Measurements from ENCODE around the gene SBF1.

Gene SBF1

GRCh38 chr22:50489363-50490243 is 14.8 kb upstream of the SBF1 start:
- Histone ChIP-seq H4K20me1 (ENCODE audit: insufficient read depth) (no peaks in the 10 kb centered on the region), H3K27me3 (ENCODE audit: insufficient read depth, low read depth) (no peaks in the 10 kb centered on the region), H3K4me3 (IDR thresholded peaks at IDR 0.05; ENCODE audit: insufficient read depth, low read depth, low read length) (no peak overlapping the region), H3K27ac (no peak overlapping the region), H2AFZ (ENCODE audit: low read depth) (no peak overlapping the region), H3K4me1 (ENCODE audit: low read depth, poor library complexity, severe bottlenecking) (no peaks in the 10 kb centered on the region), H3K36me3 (ENCODE audit: insufficient read depth) (no peaks in the 10 kb centered on the region), H3K79me2 (ENCODE audit: insufficient read depth, low read depth) (no peaks in the 10 kb centered on the region), H3K9ac (no peak overlapping the region), H3K4me2 (no peak overlapping the region)
- TF ChIP-seq CTCF (conservative IDR thresholded peaks at IDR 0.05; ENCODE audit: low read depth, low read length) = no peak

GRCh38 chr22:50488886-50489285 is 14.1 kb upstream of the SBF1 start:
- Histone ChIP-seq H3K27ac (no peak overlapping the region), H3K27me3 (ENCODE audit: insufficient read depth, low read depth) (no peaks in the 10 kb centered on the region), H3K79me2 (ENCODE audit: insufficient read depth, low read depth) (no peaks in the 10 kb centered on the region), H3K4me2 (no peak overlapping the region), H3K4me3 (IDR thresholded peaks at IDR 0.05; ENCODE audit: insufficient read depth, low read depth, low read length) (no peak overlapping the region), H3K36me3 (ENCODE audit: insufficient read depth) (no peaks in the 10 kb centered on the region), H3K4me1 (ENCODE audit: low read depth, poor library complexity, severe bottlenecking) (no peaks in the 10 kb centered on the region), H3K9ac (no peak overlapping the region), H2AFZ (ENCODE audit: low read depth) (no peak overlapping the region), H4K20me1 (ENCODE audit: insufficient read depth) (no peaks in the 10 kb centered on the region)
- no peak for TF ChIP-seq CTCF (conservative IDR thresholded peaks at IDR 0.05; ENCODE audit: low read depth, low read length)

- no peaks in the 10 kb centered on the region for H3K36me3 ChIP-seq (ENCODE audit: insufficient read depth)
- H3K4me2 ChIP-seq = no peak overlapping the region
- no peaks in the 10 kb centered on the region for H3K27me3 ChIP-seq (ENCODE audit: insufficient read depth, low read depth)
- no peak overlapping the region for H3K9ac ChIP-seq
- H3K4me1 ChIP-seq (ENCODE audit: low read depth, poor library complexity, severe bottlenecking) = no peaks in the 10 kb centered on the region
- H3K79me2 ChIP-seq (ENCODE audit: insufficient read depth, low read depth) = no peaks in the 10 kb centered on the region
- H4K20me1 ChIP-seq (ENCODE audit: insufficient read depth) = no peaks in the 10 kb centered on the region
- no peak overlapping the region for H3K27ac ChIP-seq
- H2AFZ ChIP-seq (ENCODE audit: low read depth) = no peak overlapping the region
- no peak overlapping the region for H3K4me3 ChIP-seq (IDR thresholded peaks at IDR 0.05; ENCODE audit: insufficient read depth, low read depth, low read length)
- no peak for TF ChIP-seq CTCF (conservative IDR thresholded peaks at IDR 0.05; ENCODE audit: low read depth, low read length)
These were observed 13.3 kb upstream of the SBF1 start for GRCh38 chr22:50488006-50488677.

- no peaks in the 10 kb centered on the region for H3K27me3 ChIP-seq (ENCODE audit: insufficient read depth, low read depth)
- no peak overlapping the region for H2AFZ ChIP-seq (ENCODE audit: low read depth)
- no peak overlapping the region for H3K4me2 ChIP-seq
- no peak overlapping the region for H3K9ac ChIP-seq
- no peak overlapping the region for H3K27ac ChIP-seq
- H3K4me1 ChIP-seq (ENCODE audit: low read depth, poor library complexity, severe bottlenecking) = no peaks in the 10 kb centered on the region
- H3K79me2 ChIP-seq (ENCODE audit: insufficient read depth, low read depth) = no peaks in the 10 kb centered on the region
- no peaks in the 10 kb centered on the region for H4K20me1 ChIP-seq (ENCODE audit: insufficient read depth)
- no peak overlapping the region for H3K4me3 ChIP-seq (IDR thresholded peaks at IDR 0.05; ENCODE audit: insufficient read depth, low read depth, low read length)
- no peak for TF ChIP-seq CTCF (conservative IDR thresholded peaks at IDR 0.05; ENCODE audit: low read depth, low read length)
- H3K36me3 ChIP-seq (ENCODE audit: insufficient read depth) = no peaks in the 10 kb centered on the region
These were observed 12.6 kb upstream of the SBF1 start for GRCh38 chr22:50487290-50488005.

Measured in KMS-11 (cell line).